Choroid plexus epithelial cell (primary cell): ENCODE measurements around the gene PARD3.
A peak's percentile ranks its signal among the peaks of the same experiment; 100 is the strongest.
"Not testable (repeated sequence)": the region's sequence is repeated elsewhere in the genome, so short reads cannot be mapped to it uniquely, and the experiment has no call there.

Source experiments
- DNase-seq: peaks from one replicate; pipeline ENCODE4 v3.0.0-alpha.2; 2010; ENCODE audit warnings: low read depth
- H3K4me3 ChIP-seq: 2 replicates; pipeline ENCODE4 v1.5.1; 2011; ENCODE audit warnings: low read depth, mild to moderate bottlenecking, control low read depth, low read length, moderate library complexity
- CTCF ChIP-seq: conservative IDR thresholded peaks from 2 replicates; pipeline ENCODE4 v1.5.1; 2011; ENCODE audit warnings: low read depth, mild to moderate bottlenecking, control low read depth, inconsistent platforms, low read length, moderate library complexity

The PARD3 gene

DNA sequence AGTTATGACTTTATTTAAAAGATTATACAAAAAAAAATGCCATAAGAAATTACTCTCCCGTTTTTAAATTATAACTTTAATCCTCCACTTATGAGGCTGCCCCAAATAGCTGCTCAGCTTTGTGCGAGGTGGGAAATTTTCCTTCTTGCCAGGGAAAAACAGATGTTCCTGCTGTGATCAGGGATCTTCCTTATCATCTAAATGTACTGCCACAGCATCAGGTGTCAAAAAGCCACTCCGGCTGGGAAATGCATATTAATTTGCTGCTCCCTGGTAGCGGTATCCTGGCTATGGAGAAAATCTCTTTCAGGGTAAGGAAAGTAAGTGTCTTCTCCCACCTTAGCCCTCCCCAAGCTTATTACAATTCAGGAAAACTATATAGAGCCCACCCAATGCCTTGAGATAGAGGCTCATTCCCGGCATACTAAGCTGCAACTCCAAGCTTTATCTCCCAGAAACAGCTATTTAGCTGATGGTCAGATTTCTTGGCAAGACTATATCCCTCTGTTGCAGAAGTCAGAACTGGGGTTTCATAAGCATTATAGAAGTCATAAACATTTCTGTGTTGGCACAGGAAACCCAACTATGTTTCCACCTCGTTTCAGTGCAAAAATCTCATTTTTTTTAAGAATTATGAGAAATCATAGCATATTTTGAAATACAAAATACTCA is 360.4 kb downstream of the PARD3 start:
- DNase-seq = peak; percentile 64

DNA sequence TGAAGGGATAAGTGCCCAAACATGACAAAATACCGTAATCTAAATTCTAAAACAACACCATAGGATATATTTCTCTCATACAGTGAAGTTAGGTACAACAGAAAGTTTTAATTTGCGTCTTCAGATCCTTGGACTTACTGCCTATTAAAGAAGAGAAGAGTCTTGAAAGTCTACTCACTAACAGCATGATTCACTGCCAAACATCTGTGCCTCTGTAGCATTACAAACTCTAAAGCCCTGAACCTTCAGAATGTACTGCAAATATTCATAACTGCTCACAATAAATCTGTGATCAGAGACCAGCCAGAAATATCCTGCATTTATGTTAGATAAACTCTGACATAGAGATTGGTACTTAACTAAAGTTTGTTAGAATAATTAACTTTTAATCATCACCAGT is 365.3 kb downstream of the PARD3 start:
- TF ChIP-seq CTCF = no peak
- H3K4me3 ChIP-seq = no peak overlapping the region
- peak; percentile 34 for DNase-seq

More for the DNA sequence above, 360.4 kb downstream of the PARD3 start:
- no peak for TF ChIP-seq CTCF
- no peak overlapping the region for H3K4me3 ChIP-seq

DNA sequence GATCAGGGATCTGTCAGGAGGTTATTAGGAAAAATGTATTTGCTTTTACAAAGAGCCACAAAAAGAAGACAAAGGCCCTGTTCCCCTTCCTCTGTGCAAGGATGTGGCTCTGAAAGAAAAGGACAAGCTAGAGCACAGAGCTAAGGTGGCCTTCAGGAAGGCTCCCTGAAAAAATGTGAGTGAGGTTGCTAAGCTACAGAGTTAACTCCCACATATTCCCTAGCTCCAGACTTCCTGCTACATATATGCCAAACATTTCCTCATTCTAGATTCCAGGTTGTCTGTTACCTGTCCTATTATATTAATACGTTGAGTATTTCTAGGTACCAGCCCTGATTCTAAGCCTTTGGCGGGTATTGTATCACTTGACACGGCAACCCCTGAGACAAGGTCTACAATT is 369.0 kb downstream of the PARD3 start:
- no peak for DNase-seq
- H3K4me3 ChIP-seq = no peak overlapping the region
- no peak for TF ChIP-seq CTCF

- no peak overlapping the region for H3K4me3 ChIP-seq
- TF ChIP-seq CTCF = no peak
- no peak for DNase-seq
Measured at GRCh38 chr10:34444223-34445183, 370.6 kb downstream of the PARD3 start.

DNA sequence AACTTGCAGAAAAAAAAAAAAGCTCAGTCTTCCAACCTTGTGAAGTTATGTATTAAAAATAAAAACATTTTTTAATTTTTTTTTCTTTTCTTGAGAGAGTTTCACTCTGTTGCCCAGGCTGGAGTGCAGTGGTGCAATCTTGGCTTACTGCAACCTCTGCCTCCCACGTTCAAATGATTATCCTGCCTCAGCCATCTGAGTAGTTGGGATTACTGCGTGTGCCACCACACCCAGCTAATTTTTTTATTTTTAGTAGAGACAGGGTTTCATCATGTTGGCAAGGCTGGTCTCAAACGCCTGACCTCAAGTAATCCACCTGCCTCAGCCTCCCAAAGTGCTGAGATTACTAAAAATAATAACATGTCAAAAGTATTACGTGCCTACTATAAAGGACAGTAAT is 375.7 kb downstream of the PARD3 start:
- DNase-seq, H3K4me3 ChIP-seq: not testable (repeated sequence)

- no peak for TF ChIP-seq CTCF
Measured at GRCh38 chr10:34438741-34439140, 376.4 kb downstream of the PARD3 start.

DNA sequence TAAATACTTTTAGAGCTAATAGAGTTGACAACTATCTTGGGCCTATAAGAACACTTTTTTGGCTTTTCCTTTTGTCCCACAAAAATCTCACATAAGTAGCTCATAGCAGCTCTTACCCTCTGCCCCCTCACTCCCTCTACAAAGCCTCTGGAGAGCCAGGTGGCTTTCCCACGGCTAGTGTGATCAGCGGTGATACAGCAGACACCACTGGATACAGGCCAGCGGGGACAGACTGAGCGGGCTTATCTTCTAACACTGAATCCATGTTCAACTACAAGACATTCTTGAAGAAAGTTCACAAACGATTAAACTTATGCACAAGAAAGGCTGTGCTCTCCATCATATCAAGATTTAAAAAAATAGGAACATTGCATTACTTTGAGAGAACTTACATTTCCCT is 377.2 kb downstream of the PARD3 start:
- DNase-seq = no peak
- no peak for TF ChIP-seq CTCF
- H3K4me3 ChIP-seq = no peak overlapping the region

More at GRCh38 chr10:34438741-34439140, 376.4 kb downstream of the PARD3 start:
- no peak overlapping the region for H3K4me3 ChIP-seq
- no peak for DNase-seq
